Measurements from ENCODE around the gene BCL2L12.

BCL2L12 gene

DNA sequence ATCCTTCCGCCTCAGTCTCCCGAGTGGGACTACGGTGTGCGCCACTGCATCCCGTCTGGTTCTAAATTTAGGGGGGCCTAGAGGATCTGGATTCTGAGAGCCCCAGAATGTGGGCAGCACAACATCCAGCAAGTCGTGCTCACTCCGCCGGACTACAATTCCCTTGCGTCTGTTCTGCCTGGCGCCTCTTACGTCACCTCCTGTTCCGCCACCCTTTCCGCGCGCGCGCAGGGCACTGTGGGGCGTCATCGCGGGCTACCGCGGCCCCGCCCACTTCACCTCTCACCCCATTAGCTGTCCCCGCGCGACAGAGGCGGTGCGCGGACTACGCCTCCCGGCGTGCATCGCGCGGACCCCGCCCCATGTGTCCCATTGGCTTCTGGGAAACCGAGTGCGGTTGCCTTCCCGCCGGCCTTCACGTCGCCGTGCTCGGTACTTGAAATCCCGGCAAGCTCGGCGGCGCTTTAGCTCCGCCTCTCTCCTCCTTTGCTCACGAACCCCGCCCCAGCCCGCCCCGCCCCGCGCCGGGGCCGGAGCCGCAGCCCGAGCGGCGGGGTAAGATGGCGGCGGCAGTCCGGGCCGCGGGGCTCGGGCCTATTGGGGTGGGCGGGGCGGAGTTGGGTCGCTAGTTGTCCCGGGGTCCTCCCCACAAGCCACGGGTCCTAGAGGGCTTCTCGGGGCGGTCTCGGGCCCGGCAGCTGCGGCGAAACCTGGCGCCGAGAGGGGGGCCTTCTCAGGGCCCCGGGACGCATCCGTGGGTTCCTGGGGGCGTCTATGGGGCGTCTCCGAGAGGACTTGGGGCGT is 23.8 kb upstream of the BCL2L12 start, which contains the start of gene SCAF1:
Gene SCAF1, plus strand, starts transcription at position 522 of the 804 bp plus-strand sequence. CDS start 2,818 bp downstream, outside the sequence.
- H3K27me3 Mint-ChIP-seq (ENCODE audit: low read depth), result peaks cover 5% of the 10 kb centered on the region
- no peaks in the 10 kb centered on the region for H3K9me3 Mint-ChIP-seq
- H3K4me1 Mint-ChIP-seq, result peaks cover 57% of the 10 kb centered on the region
- H3K27ac Mint-ChIP-seq, result peak within 1 kb of the TSS; percentile 100
- peaks cover 18% of the 10 kb centered on the region for H3K36me3 Mint-ChIP-seq (ENCODE audit: low read depth)
- peak within 1 kb of the TSS; percentile 92 to 97 (median 94) for H3K4me3 Mint-ChIP-seq
- TF ChIP-seq, protein P1, sequence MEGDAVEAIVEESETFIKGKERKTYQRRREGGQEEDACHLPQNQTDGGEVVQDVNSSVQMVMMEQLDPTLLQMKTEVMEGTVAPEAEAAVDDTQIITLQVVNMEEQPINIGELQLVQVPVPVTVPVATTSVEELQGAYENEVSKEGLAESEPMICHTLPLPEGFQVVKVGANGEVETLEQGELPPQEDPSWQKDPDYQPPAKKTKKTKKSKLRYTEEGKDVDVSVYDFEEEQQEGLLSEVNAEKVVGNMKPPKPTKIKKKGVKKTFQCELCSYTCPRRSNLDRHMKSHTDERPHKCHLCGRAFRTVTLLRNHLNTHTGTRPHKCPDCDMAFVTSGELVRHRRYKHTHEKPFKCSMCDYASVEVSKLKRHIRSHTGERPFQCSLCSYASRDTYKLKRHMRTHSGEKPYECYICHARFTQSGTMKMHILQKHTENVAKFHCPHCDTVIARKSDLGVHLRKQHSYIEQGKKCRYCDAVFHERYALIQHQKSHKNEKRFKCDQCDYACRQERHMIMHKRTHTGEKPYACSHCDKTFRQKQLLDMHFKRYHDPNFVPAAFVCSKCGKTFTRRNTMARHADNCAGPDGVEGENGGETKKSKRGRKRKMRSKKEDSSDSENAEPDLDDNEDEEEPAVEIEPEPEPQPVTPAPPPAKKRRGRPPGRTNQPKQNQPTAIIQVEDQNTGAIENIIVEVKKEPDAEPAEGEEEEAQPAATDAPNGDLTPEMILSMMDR (IDR thresholded peaks at IDR 0.05; ENCODE audit: unreplicated experiment in 3 of 3), result no peak

DNA sequence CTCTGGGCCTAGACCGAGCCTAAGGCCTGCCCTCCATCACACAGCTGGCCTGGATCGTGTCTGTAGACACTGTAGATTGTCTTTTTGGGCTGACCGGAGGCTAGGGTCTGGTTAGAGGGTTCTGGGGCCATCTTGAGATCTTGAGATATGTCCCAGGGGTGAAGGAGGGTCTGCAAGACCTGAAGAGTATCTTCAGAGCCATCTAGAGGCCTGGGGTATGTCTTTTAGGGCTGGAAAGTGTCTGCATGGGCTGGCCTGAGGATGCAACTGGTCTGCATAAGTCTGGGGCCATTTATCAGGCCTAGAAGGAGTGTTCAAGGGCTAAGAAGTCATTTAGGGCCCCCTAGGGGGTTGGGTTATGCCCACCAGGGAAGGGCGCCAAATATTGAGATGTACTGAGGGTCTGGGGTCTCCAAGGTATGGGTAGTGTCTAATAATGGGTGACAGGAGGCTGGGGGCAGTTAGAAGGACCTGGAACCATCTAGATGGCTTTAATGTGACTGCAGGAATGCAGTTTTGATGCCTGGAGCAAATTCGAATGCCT is 23.2 kb upstream of the BCL2L12 start:
- Mint-ChIP-seq H3K4me1 (peaks cover 58% of the 10 kb centered on the region), H3K27ac (peak overlapping the region; percentile 99 to 100 (median 100)), H3K36me3 (ENCODE audit: low read depth) (peaks cover 19% of the 10 kb centered on the region), H3K4me3 (peak overlapping the region; percentile 92 to 97 (median 94)), H3K27me3 (ENCODE audit: low read depth) (peaks cover 3% of the 10 kb centered on the region), H3K9me3 (no peaks in the 10 kb centered on the region)
- TF ChIP-seq, protein P1 (IDR thresholded peaks at IDR 0.05; ENCODE audit: unreplicated experiment in 3 of 3), result no peak

DNA sequence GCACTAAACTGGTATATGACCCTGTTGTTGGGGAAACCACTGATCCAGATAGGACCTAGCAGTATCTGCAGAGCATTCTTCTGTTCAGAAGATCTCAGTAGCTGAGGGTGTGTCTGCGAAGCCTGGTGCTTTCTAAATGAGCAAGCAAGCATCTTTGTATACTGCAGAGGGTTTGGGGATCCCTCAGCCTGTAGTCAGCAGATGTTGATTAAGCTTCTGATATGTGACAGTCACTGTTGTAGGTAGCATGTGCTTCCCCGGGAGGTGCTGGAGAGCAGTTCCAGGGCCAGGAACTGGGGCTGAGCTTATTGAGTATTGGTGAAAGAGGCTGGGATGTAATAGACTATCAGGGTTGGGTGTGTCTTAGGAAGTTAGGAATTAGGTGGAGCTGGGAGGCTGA is 22.3 kb upstream of the BCL2L12 start:
- H3K4me1 Mint-ChIP-seq, result peaks cover 50% of the 10 kb centered on the region
- peaks cover 19% of the 10 kb centered on the region for H3K36me3 Mint-ChIP-seq (ENCODE audit: low read depth)
- no peaks in the 10 kb centered on the region for H3K27me3 Mint-ChIP-seq (ENCODE audit: low read depth)
- TF ChIP-seq, protein P1 (IDR thresholded peaks at IDR 0.05; ENCODE audit: unreplicated experiment in 3 of 3), result no peak
- H3K4me3 Mint-ChIP-seq, result peak overlapping the region; percentile 92 to 97 (median 94)
- H3K9me3 Mint-ChIP-seq, result no peaks in the 10 kb centered on the region
- H3K27ac Mint-ChIP-seq, result peak overlapping the region; percentile 2 to 100 (median 99)

DNA sequence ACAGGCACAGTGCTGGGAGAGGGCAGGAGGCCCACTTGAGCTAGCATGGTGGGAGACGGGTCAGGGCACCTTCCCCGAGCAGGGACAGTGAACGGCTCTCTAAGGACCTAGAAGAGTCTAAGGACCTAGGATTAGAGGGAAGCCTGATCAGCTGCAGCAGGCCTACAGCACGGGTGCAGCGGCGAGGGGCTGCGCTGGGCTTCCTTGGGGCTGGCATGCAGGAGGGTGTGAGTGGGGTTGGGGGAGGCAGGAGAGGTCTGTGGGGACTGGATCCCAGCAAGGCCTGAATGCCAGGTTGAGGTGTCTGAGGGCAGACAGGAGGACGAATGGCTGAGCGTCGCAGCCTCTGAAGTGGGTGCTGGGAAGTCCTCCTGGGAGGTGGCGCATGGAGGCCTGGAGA is 20.1 kb upstream of the BCL2L12 start:
- no peaks in the 10 kb centered on the region for H3K27me3 Mint-ChIP-seq (ENCODE audit: low read depth)

DNA sequence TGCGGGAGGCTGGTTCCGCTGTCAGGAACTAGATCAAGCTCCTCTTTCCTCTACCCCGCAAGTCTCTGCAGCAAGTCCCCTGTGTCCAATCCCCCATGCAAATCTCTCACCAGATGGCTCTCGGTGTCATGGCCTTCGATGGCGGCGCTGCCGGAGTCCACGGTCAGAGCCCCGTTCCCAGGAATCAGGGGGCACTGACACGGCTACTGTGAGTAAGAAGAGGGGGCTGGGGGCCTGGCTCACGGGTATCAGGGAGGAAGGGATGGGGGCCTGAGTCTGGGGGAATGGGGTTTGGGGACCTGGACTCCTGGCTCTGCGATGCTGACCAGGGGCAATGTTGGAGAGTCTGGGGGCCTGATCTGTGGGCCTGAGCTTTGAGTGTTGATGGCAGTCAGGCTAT is 19.7 kb upstream of the BCL2L12 start:
- Mint-ChIP-seq H3K27ac (no peak overlapping the region), H3K4me1 (peaks cover 32% of the 10 kb centered on the region), H3K9me3 (no peaks in the 10 kb centered on the region), H3K36me3 (ENCODE audit: low read depth) (peaks cover 34% of the 10 kb centered on the region), H3K4me3 (peak overlapping the region in 1 of 3 experiments; percentile 35), H3K27me3 (ENCODE audit: low read depth) (no peaks in the 10 kb centered on the region)
- TF ChIP-seq, protein P1 (IDR thresholded peaks at IDR 0.05; ENCODE audit: unreplicated experiment in 3 of 3), result no peak

More for the DNA sequence above, 20.1 kb upstream of the BCL2L12 start:
- Mint-ChIP-seq H3K36me3 (ENCODE audit: low read depth) (peaks cover 32% of the 10 kb centered on the region), H3K4me3 (peak overlapping the region in 1 of 3 experiments; percentile 40), H3K27ac (no peak overlapping the region), H3K9me3 (no peaks in the 10 kb centered on the region), H3K4me1 (peaks cover 36% of the 10 kb centered on the region)
- TF ChIP-seq, protein P1 (IDR thresholded peaks at IDR 0.05; ENCODE audit: unreplicated experiment in 3 of 3), result no peak

Measured in nephron (organoid).